Right cardiac atrium (tissue), 5 donors: ENCODE results near the gene ZNF574. TPM values are rescaled to one million over a fixed set of nuclear protein-coding genes. Genes with fewer than 3 reads are reported as not detected.
A peak's percentile ranks its signal among the peaks of the same experiment; 100 is the strongest.

Source experiments
- ATAC-seq, 2 donors: fragments of 200-7000 bp; cut with Tn5 transposase; one replicate each; pipeline versions ENCODE4 v1.8.0 to v1.9.1; 2020; ENCODE audit warnings: moderate library complexity in 2 of 2, mild to moderate bottlenecking in 1 of 2
- DNase-seq, 3 donors: peaks; one replicate each; pipeline ENCODE4 v3.0.0-alpha.2; 2020
- H3K27ac ChIP-seq: one replicate; pipeline ENCODE4 v1.5.1; 2013; ENCODE audit warnings: mild to moderate bottlenecking, low read length, control low read depth, moderate library complexity
- H3K27me3 ChIP-seq: one replicate; pipeline ENCODE4 v1.6.1; 2013; ENCODE audit not compliant: control insufficient read depth, insufficient read depth
- H3K4me1 ChIP-seq: one replicate; pipeline ENCODE4 v1.6.1; 2013; ENCODE audit warnings: low read length; ENCODE audit not compliant: control insufficient read depth, insufficient read depth
- H3K4me3 ChIP-seq: one replicate; pipeline ENCODE4 v1.5.1; 2013; ENCODE audit warnings: low read length, control low read depth
- H3K9me3 ChIP-seq: one replicate; pipeline ENCODE4 v1.6.1; 2013; ENCODE audit warnings: low read length; ENCODE audit not compliant: control insufficient read depth
- WGBS: extraction: QIAGEN DNeasy Blood & Tissue Kit; methylation state at CpG from one replicate; pipeline ENCODE4 v1.1.7; 2013; 5-methylcytosine and 5-hydroxymethylcytosine counted together
- intact Hi-C, 4 donors: fragments of 100-400 bp; cut with DNase I; formaldehyde crosslinking; loops; one replicate each; pipeline versions ENCODE4 v1.11.0 to v1.14.0; 2022 to 2023
- polyA plus RNA-seq: library from polyadenylated mRNA; stranded (reverse); fragments of 200-250 nt; gene quantifications from one replicate; pipeline ENCODE4 v1.2.3, GENCODE V29; 2013
- total RNA-seq, 4 donors: library from RNA; stranded (reverse); fragmentation: NEBNext Ultra II Directional; extraction: Animal tissue kit (Norgen Biotek cat#: 25700); gene quantifications; one replicate each; pipeline ENCODE4 v1.2.1, GENCODE V29; 2021
- donor health status: healthy with polysubstance abuse.
- donor health status: DM: no; HTN: yes; CAD: no.
- donor health status: DM: no; HTN: no; CAD: no.
- donor health status: DM: no; HTN: yes; CAD: no; lungs with severe emphysema.
- donor health status: DM: yes; HTN: yes; CAD: no.

ZNF574 gene
- total and polyA plus RNA-seq, 5 donors, result 5.2 to 9.3 (median 8.4) TPM

GRCh38 chr19:42083537-42083936 lies 7.6 kb downstream of the ZNF574 start:
- no peak for ATAC-seq
- intact Hi-C loops, result no loop called here
- 97% methylated on average over 5 of the region's 5 CpGs for WGBS
- Histone ChIP-seq H3K4me1 (no peaks in the 10 kb centered on the region), H3K27me3 (no peaks in the 10 kb centered on the region), H3K9me3 (no peaks in the 10 kb centered on the region), H3K4me3 (no peak overlapping the region), H3K27ac (no peak overlapping the region)
- DNase-seq, result no peak

- Histone ChIP-seq H3K9me3 (no peaks in the 10 kb centered on the region), H3K27ac (no peak overlapping the region), H3K27me3 (no peaks in the 10 kb centered on the region), H3K4me3 (no peak overlapping the region), H3K4me1 (no peaks in the 10 kb centered on the region)
- intact Hi-C loops, result no loop called here
- 77% methylated on average over 9 of the region's 9 CpGs for WGBS
- DNase-seq (no peak), ATAC-seq (no peak)
Measured at GRCh38 chr19:42086188-42086736, 10.3 kb downstream of the ZNF574 start.

GRCh38 chr19:42086770-42087550 lies 11.0 kb downstream of the ZNF574 start:
- 73% methylated on average over 11 of the region's 11 CpGs for WGBS

GRCh38 chr19:42088471-42089190 lies 12.7 kb downstream of the ZNF574 start:
- intact Hi-C loops, result no loop called here
- no peak for ATAC-seq
- Histone ChIP-seq H3K9me3 (no peaks in the 10 kb centered on the region), H3K27me3 (no peaks in the 10 kb centered on the region), H3K27ac (no peak overlapping the region), H3K4me1 (no peaks in the 10 kb centered on the region), H3K4me3 (no peak overlapping the region)
- no peak for DNase-seq
- WGBS, result 65% methylated on average over 18 of the region's 18 CpGs

More at GRCh38 chr19:42086770-42087550, 11.0 kb downstream of the ZNF574 start:
- Histone ChIP-seq H3K9me3 (no peaks in the 10 kb centered on the region), H3K4me1 (no peaks in the 10 kb centered on the region), H3K27ac (no peak overlapping the region), H3K4me3 (no peak overlapping the region), H3K27me3 (no peaks in the 10 kb centered on the region)
- DNase-seq (no peak), ATAC-seq (no peak)
- intact Hi-C loops, result no loop called here

GRCh38 chr19:42089191-42089750 lies 13.3 kb downstream of the ZNF574 start:
- no peaks in the 10 kb centered on the region for H3K4me1 ChIP-seq
- no peak overlapping the region for H3K4me3 ChIP-seq
- WGBS, result 70% methylated on average over 13 of the region's 13 CpGs
- intact Hi-C loops, result no loop called here
- H3K9me3 ChIP-seq, result no peaks in the 10 kb centered on the region
- H3K27ac ChIP-seq, result no peak overlapping the region
- DNase-seq (no peak), ATAC-seq (no peak)
- no peaks in the 10 kb centered on the region for H3K27me3 ChIP-seq

GRCh38 chr19:42089772-42090171 lies 13.8 kb downstream of the ZNF574 start:
- Histone ChIP-seq H3K4me1 (no peaks in the 10 kb centered on the region), H3K27ac (no peak overlapping the region), H3K9me3 (no peaks in the 10 kb centered on the region), H3K27me3 (no peaks in the 10 kb centered on the region), H3K4me3 (no peak overlapping the region)
- DNase-seq, result no peak
- intact Hi-C loops, result no loop called here
- WGBS, result 89% methylated on average over 13 of the region's 13 CpGs
- no peak for ATAC-seq

- Histone ChIP-seq H3K4me1 (no peaks in the 10 kb centered on the region), H3K27me3 (no peaks in the 10 kb centered on the region)
- 67% methylated on average over 9 of the region's 9 CpGs for WGBS
Measured at GRCh38 chr19:42090672-42091071, 14.7 kb downstream of the ZNF574 start.

GRCh38 chr19:42091300-42091699 lies 15.3 kb downstream of the ZNF574 start:
- intact Hi-C loops, result no loop called here
- Histone ChIP-seq H3K4me3 (no peak overlapping the region), H3K9me3 (no peaks in the 10 kb centered on the region), H3K4me1 (no peaks in the 10 kb centered on the region), H3K27ac (no peak overlapping the region), H3K27me3 (no peaks in the 10 kb centered on the region)
- no peak for DNase-seq
- ATAC-seq, result no peak
- 84% methylated on average over 13 of the region's 13 CpGs for WGBS

More at GRCh38 chr19:42090672-42091071, 14.7 kb downstream of the ZNF574 start:
- intact Hi-C loops, result no loop called here
- H3K9me3 ChIP-seq, result no peaks in the 10 kb centered on the region
- DNase-seq (no peak), ATAC-seq (no peak)
- no peak overlapping the region for H3K27ac ChIP-seq
- H3K4me3 ChIP-seq, result no peak overlapping the region

GRCh38 chr19:42091742-42092141 lies 15.8 kb downstream of the ZNF574 start:
- Histone ChIP-seq H3K4me1 (no peaks in the 10 kb centered on the region), H3K9me3 (no peaks in the 10 kb centered on the region), H3K27ac (no peak overlapping the region), H3K27me3 (no peaks in the 10 kb centered on the region), H3K4me3 (no peak overlapping the region)
- peak; percentile 22 to 47 for ATAC-seq
- DNase-seq, result no peak
- WGBS, result 46% methylated on average over 10 of the region's 10 CpGs
- intact Hi-C loops, result no loop called here

- H3K27me3 ChIP-seq, result no peaks in the 10 kb centered on the region
- intact Hi-C loops, result no loop called here
- H3K4me3 ChIP-seq, result no peak overlapping the region
- H3K4me1 ChIP-seq, result no peaks in the 10 kb centered on the region
- peak in 1 of 2 donors; percentile 9 for ATAC-seq
- DNase-seq, result no peak
- no peak overlapping the region for H3K27ac ChIP-seq
- 31% methylated on average over 5 of the region's 5 CpGs for WGBS
- no peaks in the 10 kb centered on the region for H3K9me3 ChIP-seq
Measured at GRCh38 chr19:42092350-42092749, 16.4 kb downstream of the ZNF574 start.

- Histone ChIP-seq H3K27me3 (no peaks in the 10 kb centered on the region), H3K9me3 (no peaks in the 10 kb centered on the region), H3K27ac (no peak overlapping the region), H3K4me1 (no peaks in the 10 kb centered on the region), H3K4me3 (no peak overlapping the region)
- 58% methylated on average over 4 of the region's 4 CpGs for WGBS
- DNase-seq (no peak), ATAC-seq (no peak)
- intact Hi-C loops, result no loop called here
Measured at GRCh38 chr19:42093505-42093904, 17.5 kb downstream of the ZNF574 start.
